ENCODE measurements around the gene CTDSP2. TPM values are rescaled to one million over a fixed set of nuclear protein-coding genes. Genes with fewer than 3 reads are reported as not detected.
A peak's percentile ranks its signal among the peaks of the same experiment; 100 is the strongest.

Gene CTDSP2
- total RNA-seq, 1 donor from 2014 or later = 62.5 TPM

DNA sequence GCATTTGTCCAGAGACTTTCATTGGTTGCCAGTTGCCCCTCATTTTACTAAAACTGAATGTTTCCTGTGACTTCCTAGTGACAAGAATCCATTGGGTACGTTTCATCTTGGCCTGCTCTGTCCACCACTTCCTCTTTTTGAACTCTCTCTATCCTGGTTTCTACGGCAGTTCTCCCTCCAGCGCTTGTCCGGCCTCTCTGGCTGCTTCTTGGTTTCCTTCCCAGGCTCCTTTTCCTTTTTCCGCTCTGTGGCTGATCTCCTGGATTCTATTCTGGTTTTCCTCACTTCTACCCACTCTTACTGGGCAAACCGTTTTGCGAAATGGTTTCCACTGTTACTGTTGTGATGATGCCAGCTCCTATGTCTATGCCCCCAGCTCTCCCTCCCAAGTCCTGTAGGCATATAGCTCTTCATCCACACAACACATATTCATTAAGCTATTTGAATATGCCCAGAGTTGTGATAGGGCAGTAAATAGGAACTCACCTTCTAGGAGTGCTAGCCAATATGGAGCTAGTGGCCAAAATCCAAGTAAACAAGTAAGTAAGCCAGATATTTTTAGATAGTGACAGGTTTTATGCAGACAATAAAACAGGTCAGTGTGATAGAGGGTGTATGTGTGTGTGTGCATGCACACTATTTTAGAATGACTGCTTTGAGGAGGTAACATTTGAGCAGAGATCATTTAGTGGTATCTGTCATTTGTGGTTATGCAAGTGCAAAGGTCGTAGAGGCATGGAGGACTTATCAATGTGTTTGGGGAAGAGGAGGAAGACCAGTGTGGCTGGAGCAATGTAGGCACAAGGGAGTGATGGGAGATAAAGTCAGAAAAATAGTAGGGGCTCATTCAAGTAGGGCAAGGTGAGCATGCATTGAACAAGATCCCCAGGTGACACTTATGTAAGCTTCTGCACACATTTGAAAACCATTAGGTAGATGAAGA lies 27.9 kb upstream of the CTDSP2 start:
- H3K4me3 Mint-ChIP-seq (ENCODE audit: low read depth) = no peak overlapping the region

DNA sequence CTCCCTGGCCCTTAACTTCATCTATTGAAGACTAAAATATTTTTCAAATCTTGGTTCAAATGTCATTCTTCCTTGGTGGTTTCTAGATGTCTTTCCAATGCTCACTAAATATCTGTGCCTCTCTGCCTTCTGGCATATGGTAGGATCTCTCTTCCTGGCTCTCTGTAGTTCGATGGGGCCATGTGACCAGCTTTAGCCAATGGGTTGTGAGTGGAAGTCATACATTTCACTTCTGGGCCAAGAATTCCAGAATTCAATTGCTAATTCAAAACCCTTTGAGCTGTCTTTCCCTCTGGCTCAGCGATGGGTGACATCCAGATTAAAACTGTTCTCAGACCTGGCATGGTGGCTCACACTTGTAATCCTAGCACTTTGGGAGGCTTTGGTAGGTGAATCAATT lies 25.8 kb upstream of the CTDSP2 start:
- H3K27me3 Mint-ChIP-seq (ENCODE audit: low read depth) = peaks cover 5% of the 10 kb centered on the region
- no peak overlapping the region for H3K4me3 Mint-ChIP-seq (ENCODE audit: low read depth)
- H3K4me1 Mint-ChIP-seq (ENCODE audit: low read depth) = peaks cover 10% of the 10 kb centered on the region
- no peaks in the 10 kb centered on the region for H3K36me3 Mint-ChIP-seq (ENCODE audit: low read depth)
- H3K9me3 Mint-ChIP-seq = no peaks in the 10 kb centered on the region
- intact Hi-C loops (cut with micrococcal nuclease) = no loop called here
- no peak overlapping the region for H3K27ac Mint-ChIP-seq
- no peak for DNase-seq (ENCODE audit: low spot score)

More for the DNA sequence above, 27.9 kb upstream of the CTDSP2 start:
- intact Hi-C loops (cut with micrococcal nuclease) = no loop called here
- no peak for DNase-seq (ENCODE audit: low spot score)
- no peak overlapping the region for H3K27ac Mint-ChIP-seq
- H3K4me1 Mint-ChIP-seq (ENCODE audit: low read depth) = peaks cover 10% of the 10 kb centered on the region
- no peaks in the 10 kb centered on the region for H3K36me3 Mint-ChIP-seq (ENCODE audit: low read depth)
- H3K9me3 Mint-ChIP-seq = no peaks in the 10 kb centered on the region
- H3K27me3 Mint-ChIP-seq (ENCODE audit: low read depth) = peaks cover 10% of the 10 kb centered on the region

GRCh38 chr12:57869927-57870318 lies 23.4 kb upstream of the CTDSP2 start:
- Mint-ChIP-seq H3K9me3 (no peaks in the 10 kb centered on the region), H3K36me3 (ENCODE audit: low read depth) (no peaks in the 10 kb centered on the region), H3K27ac (no peak overlapping the region), H3K4me1 (ENCODE audit: low read depth) (peaks cover 6% of the 10 kb centered on the region), H3K27me3 (ENCODE audit: low read depth) (peaks cover 5% of the 10 kb centered on the region), H3K4me3 (ENCODE audit: low read depth) (no peak overlapping the region)
- intact Hi-C loops (cut with micrococcal nuclease) = loop anchor here (5.0 kb wide), 1 partner anchor 38 kb away; no protein-coding TSS in a partner anchor
- no peak for DNase-seq (ENCODE audit: low spot score)

DNA sequence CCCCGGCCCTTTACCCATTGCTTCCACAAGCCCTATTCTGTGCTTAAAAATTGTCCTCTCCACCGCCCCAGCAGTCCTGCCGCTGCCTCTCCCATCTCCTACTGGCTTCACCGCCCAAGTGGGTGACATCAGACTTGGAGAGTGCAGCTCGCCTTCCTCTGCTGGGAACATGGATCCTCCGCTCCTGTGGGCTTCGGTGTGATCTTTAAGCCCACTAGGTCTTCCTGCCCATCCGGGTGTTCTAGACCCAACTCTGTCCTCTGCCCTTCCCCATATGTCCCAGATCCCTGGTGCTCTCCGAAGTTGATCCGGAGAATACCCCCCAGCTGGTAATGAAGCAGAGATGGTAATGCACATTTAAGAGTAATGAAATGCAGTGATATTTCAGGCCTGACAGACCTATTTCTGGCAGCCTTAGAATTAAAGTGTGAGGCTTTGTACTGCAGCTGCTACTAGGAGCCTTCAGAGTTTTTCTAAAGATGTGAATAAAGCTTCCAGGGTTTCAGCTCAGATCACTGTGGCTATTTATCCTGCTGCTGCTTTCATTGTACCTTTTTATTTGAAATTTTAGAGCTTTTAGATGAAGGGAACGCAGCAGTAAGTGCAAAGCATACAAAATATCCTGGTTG lies 22.9 kb upstream of the CTDSP2 start:
- no peak for DNase-seq (ENCODE audit: low spot score)
- Mint-ChIP-seq H3K36me3 (ENCODE audit: low read depth) (no peaks in the 10 kb centered on the region), H3K27me3 (ENCODE audit: low read depth) (peaks cover 6% of the 10 kb centered on the region), H3K9me3 (no peaks in the 10 kb centered on the region), H3K4me1 (ENCODE audit: low read depth) (peaks cover 8% of the 10 kb centered on the region), H3K4me3 (ENCODE audit: low read depth) (no peak overlapping the region), H3K27ac (no peak overlapping the region)
- intact Hi-C loops (cut with micrococcal nuclease) = loop anchor here (5.0 kb wide), 1 partner anchor 37 kb away; no protein-coding TSS in a partner anchor

DNA sequence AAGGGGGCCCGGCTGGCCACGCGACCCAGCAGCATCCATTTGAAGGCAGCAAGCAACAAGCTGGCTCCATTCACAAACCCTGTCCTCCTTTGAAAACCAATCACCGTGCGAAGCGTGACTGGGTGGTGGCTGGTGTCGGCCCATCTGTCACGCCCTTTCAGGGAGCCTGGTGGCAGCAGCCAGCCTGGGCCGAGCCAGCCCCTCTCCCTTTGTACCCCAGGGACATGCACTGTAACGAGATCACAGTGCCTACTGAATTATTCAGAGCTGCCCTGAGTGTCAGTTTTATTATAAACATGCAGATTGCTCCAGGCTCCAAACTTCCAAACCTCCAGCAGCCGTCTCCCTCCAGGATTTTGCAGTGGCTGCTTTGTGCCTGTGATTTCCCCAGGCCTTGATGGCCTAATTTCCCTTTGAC lies 22.3 kb upstream of the CTDSP2 start:
- Mint-ChIP-seq H3K27me3 (ENCODE audit: low read depth) (peaks cover 6% of the 10 kb centered on the region), H3K9me3 (no peaks in the 10 kb centered on the region), H3K27ac (no peak overlapping the region), H3K4me3 (ENCODE audit: low read depth) (no peak overlapping the region), H3K4me1 (ENCODE audit: low read depth) (peaks cover 8% of the 10 kb centered on the region), H3K36me3 (ENCODE audit: low read depth) (no peaks in the 10 kb centered on the region)
- intact Hi-C loops (cut with micrococcal nuclease) = loop anchor here (5.0 kb wide), 1 partner anchor 37 kb away; no protein-coding TSS in a partner anchor
- no peak for DNase-seq (ENCODE audit: low spot score)

DNA sequence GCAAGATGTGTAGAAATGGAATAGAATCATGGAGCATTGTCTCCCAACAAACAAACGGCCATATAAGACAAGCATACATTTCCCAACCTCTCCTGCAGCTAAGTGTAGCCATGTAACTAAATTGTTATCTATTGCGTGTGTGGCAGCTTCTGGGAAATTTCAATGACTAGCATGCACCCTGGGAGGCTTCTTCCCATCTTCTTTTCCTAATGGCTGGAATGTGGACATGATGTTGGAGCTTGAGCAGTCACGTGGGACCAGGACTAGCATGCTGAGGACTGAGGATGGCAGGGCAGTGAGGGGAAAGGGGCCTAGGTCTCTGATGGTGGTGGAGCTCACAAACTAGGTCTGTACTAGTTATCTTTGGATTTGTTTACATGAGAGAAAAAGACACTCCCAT lies 21.7 kb upstream of the CTDSP2 start:
- peaks cover 8% of the 10 kb centered on the region for H3K27me3 Mint-ChIP-seq (ENCODE audit: low read depth)
- no peaks in the 10 kb centered on the region for H3K9me3 Mint-ChIP-seq
- H3K4me3 Mint-ChIP-seq (ENCODE audit: low read depth) = no peak overlapping the region
- intact Hi-C loops (cut with micrococcal nuclease) = loop anchor here (5.0 kb wide), 1 partner anchor 36 kb away; no protein-coding TSS in a partner anchor
- H3K27ac Mint-ChIP-seq = no peak overlapping the region
- no peak for DNase-seq (ENCODE audit: low spot score)
- no peaks in the 10 kb centered on the region for H3K36me3 Mint-ChIP-seq (ENCODE audit: low read depth)
- H3K4me1 Mint-ChIP-seq (ENCODE audit: low read depth) = peaks cover 8% of the 10 kb centered on the region

GRCh38 chr12:57866308-57867019 lies 19.9 kb upstream of the CTDSP2 start:
- intact Hi-C loops (cut with micrococcal nuclease) = loop anchor here (5.0 kb wide), 1 partner anchor 34 kb away; no protein-coding TSS in a partner anchor
- no peak overlapping the region for H3K27ac Mint-ChIP-seq
- DNase-seq (ENCODE audit: low spot score) = no peak
- H3K36me3 Mint-ChIP-seq (ENCODE audit: low read depth) = no peaks in the 10 kb centered on the region
- peaks cover 8% of the 10 kb centered on the region for H3K4me1 Mint-ChIP-seq (ENCODE audit: low read depth)
- H3K4me3 Mint-ChIP-seq (ENCODE audit: low read depth) = no peak overlapping the region
- peaks cover 10% of the 10 kb centered on the region for H3K27me3 Mint-ChIP-seq (ENCODE audit: low read depth)
- H3K9me3 Mint-ChIP-seq = no peaks in the 10 kb centered on the region

DNA sequence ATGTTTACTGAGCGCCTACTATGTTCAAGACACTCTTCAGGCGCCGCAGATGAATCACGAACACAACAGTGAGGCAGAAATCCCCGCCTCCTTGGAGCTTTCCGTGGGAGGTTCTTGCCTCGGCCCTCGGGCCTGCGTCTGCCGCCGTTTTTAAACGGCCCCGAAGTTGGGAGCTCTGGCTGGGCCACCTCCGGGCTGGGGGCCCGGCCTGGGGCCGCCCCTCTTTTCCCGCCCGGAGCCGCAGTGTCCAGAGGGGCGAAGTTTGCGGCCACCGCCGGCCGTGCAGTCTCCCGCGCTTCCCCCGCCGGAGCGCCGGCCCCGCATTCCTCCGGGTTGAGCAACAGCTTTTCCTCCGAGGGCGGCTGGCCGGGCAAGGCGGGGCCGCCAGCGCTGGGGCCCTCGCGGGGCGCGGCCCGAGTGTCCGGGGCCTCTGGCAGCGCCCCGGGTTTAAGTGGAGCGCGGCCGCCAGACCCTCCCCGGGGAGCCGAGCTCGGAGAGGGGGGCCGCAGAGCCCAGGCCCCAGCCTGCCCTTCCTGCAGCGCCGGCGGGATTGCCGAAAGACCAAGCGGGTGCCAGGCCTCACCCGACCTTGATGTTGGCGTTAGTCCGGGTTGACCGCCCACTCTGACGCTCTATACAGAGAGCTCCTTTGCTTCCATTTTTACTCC lies 18.7 kb upstream of the CTDSP2 start:
- Mint-ChIP-seq H3K9me3 (no peaks in the 10 kb centered on the region), H3K36me3 (ENCODE audit: low read depth) (no peaks in the 10 kb centered on the region), H3K4me1 (ENCODE audit: low read depth) (peaks cover 8% of the 10 kb centered on the region), H3K27me3 (ENCODE audit: low read depth) (peaks cover 13% of the 10 kb centered on the region), H3K4me3 (ENCODE audit: low read depth) (peak overlapping the region; percentile 76), H3K27ac (peak overlapping the region; percentile 65)
- DNase-seq (ENCODE audit: low spot score) = no peak
- intact Hi-C loops (cut with micrococcal nuclease) = loop anchor here (2.0 to 5.0 kb wide), 3 partner anchors 18 to 34 kb away; partner anchors contain the start of gene CTDSP2

DNA sequence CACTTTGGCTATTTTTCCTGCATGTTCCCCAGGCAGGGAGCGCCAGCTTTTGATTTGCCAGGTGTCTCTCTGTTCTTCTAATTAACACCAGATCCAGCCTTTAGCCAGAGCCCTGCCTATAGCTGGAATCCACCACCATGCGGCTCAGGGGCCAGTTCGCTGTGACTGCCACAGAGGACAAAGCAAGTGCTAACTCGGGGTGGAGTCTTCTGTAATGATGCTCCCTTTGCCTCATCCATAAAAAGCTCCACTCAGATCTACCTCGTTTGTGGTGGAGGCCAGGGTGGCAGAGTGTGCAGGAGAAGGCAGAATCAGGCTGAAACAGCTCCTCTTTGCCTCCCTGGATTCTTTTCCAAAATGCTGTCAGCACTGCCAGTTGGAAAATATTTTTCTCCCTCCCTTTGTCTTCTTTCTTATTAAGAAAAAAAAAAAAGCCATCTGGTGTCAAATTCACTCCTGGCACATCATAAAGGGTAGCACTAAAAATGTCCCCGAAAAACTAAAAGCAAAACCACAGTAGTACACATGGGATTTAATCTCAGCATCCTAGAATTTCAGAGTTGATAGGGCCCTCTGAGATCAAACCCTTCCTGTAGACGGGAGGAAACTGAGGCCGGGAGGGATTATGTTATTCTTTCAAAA lies 18.0 kb upstream of the CTDSP2 start:
- peaks cover 20% of the 10 kb centered on the region for H3K27me3 Mint-ChIP-seq (ENCODE audit: low read depth)
- no peaks in the 10 kb centered on the region for H3K36me3 Mint-ChIP-seq (ENCODE audit: low read depth)
- intact Hi-C loops (cut with micrococcal nuclease) = loop anchor here (2.0 to 5.0 kb wide), 3 partner anchors 18 to 34 kb away; partner anchors contain the start of gene CTDSP2
- H3K9me3 Mint-ChIP-seq = no peaks in the 10 kb centered on the region
- peak overlapping the region; percentile 51 for H3K4me3 Mint-ChIP-seq (ENCODE audit: low read depth)
- no peak for DNase-seq (ENCODE audit: low spot score)
- peaks cover 8% of the 10 kb centered on the region for H3K4me1 Mint-ChIP-seq (ENCODE audit: low read depth)
- H3K27ac Mint-ChIP-seq = no peak overlapping the region

DNA sequence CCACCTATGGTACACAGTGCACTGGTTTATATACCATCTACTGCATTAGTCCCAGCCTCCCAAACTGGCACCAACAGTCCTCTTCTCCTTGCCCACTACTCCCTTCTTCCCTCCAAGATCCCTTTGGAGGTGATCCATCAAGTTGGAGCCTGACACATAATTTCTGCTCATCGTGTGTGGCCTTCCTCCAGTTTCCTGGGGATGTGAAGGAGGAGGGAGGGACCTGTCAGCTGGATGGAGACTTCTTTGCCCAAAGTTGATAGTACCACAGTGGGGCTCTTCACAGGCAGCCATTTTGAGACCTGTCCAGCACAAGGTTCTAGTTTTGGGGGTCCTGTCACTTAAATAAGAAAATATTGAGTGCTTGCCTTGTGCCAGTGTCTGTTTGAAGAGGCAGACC lies 17.1 kb upstream of the CTDSP2 start:
- peaks cover 27% of the 10 kb centered on the region for H3K27me3 Mint-ChIP-seq (ENCODE audit: low read depth)
- no peak overlapping the region for H3K27ac Mint-ChIP-seq
- DNase-seq (ENCODE audit: low spot score) = no peak
- intact Hi-C loops (cut with micrococcal nuclease) = loop anchor here (2.0 kb wide), 2 partner anchors 17 to 35 kb away; partner anchors contain the start of gene CTDSP2
- peaks cover 8% of the 10 kb centered on the region for H3K4me1 Mint-ChIP-seq (ENCODE audit: low read depth)
- H3K36me3 Mint-ChIP-seq (ENCODE audit: low read depth) = no peaks in the 10 kb centered on the region
- H3K4me3 Mint-ChIP-seq (ENCODE audit: low read depth) = no peak overlapping the region
- H3K9me3 Mint-ChIP-seq = no peaks in the 10 kb centered on the region

DNA sequence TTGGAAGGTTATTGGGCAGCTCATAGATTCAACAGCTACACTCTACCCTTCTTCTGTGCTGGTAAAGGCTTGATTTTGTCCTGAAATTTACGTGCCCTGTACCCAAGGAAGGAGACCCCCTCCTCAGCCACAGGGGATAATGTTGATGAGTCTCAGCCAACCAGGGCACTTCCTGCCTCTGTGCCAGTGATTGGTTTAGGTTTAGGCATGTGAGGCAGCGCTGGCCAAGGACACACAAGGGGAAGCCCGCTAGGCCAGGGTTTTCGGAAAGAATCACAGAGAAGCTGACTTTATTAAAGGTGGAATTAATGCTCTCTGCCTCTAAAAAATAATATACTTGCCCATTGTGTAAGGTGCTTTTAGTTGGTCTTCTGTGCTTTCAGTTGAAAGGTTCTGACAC lies 15.4 kb upstream of the CTDSP2 start:
- Mint-ChIP-seq H3K9me3 (no peaks in the 10 kb centered on the region), H3K27ac (no peak overlapping the region), H3K36me3 (ENCODE audit: low read depth) (no peaks in the 10 kb centered on the region), H3K4me3 (ENCODE audit: low read depth) (no peak overlapping the region), H3K27me3 (ENCODE audit: low read depth) (peaks cover 30% of the 10 kb centered on the region), H3K4me1 (ENCODE audit: low read depth) (peaks cover 8% of the 10 kb centered on the region)
- intact Hi-C loops (cut with micrococcal nuclease) = no loop called here
- DNase-seq (ENCODE audit: low spot score) = no peak
